ENCODE measurements around the gene EGLN1. TPM values are rescaled to one million over a fixed set of nuclear protein-coding genes. Genes with fewer than 3 reads are reported as not detected.

Gene EGLN1
- polyA plus RNA-seq, 2 of the 4 experiments (the other 2 are of a cell fraction) = 57.7 to 156 TPM

DNA sequence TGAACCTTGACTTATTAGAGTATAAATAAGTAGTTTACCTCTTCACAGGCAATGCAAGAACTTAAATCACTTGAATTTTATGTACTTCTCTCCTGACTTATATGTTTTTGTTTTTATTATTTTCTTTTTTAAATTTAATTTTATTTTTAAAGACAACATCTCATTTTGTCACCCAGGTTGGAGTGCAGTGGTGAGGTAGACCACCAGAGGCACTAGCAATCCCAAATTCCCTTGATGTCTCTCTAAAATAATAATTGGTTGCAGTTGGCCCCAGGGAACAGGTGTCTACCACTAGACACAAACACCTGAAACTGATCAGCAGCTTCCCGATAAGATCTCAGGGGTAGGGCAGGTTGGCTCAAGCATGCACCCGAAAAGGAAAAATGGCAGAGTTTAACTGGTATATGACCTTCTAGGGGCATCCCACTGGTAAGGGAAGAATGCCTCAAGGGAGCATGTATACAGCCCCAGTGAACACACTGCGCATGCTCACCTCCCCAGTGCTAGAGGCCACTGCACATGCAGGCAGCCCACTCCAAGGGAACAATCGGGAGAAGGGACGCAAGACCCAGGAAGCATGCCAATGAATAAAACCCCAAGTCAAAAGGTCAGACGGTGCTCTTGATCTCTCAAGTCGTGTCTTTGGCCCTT lies 99.1 kb downstream of the EGLN1 start:
- H3K4me3 ChIP-seq = no peak overlapping the region
- DNase-seq (ENCODE audit: low read depth in 1 of 2, low spot score in 1 of 2) (no peak), ATAC-seq (no peak), FAIRE-seq (no peak)
- WGBS (ENCODE audit: missing lambda C conversion rate) = 68% methylated on average over 7 of the region's 7 CpGs
- no peaks in the 10 kb centered on the region for H3K9me3 ChIP-seq
- no peak overlapping the region for H3K4me2 ChIP-seq
- H3K4me1 ChIP-seq = no peaks in the 10 kb centered on the region
- ChIA-PET POLR2A (no interaction called here), CTCF (no interaction called here)
- TF ChIP-seq ZNF302 (CRISPR knock-in tag; IDR thresholded peaks at IDR 0.05) = no peak
- TF ChIP-seq RARB (CRISPR knock-in tag; IDR thresholded peaks at IDR 0.05) = no peak
- TF ChIP-seq, protein P1, sequence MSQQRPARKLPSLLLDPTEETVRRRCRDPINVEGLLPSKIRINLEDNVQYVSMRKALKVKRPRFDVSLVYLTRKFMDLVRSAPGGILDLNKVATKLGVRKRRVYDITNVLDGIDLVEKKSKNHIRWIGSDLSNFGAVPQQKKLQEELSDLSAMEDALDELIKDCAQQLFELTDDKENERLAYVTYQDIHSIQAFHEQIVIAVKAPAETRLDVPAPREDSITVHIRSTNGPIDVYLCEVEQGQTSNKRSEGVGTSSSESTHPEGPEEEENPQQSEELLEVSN (IDR thresholded peaks at IDR 0.05; ENCODE audit: borderline replicate concordance, low read depth) = no peak
- no peak for TF ChIP-seq MAFK (IDR thresholded peaks at IDR 0.05; ENCODE audit: partially characterized antibody)
- no peak for TF ChIP-seq CHD2 (IDR thresholded peaks at IDR 0.05; ENCODE audit: low read length, partially characterized antibody)
- no peak for TF ChIP-seq FOSL2 (IDR thresholded peaks at IDR 0.05)
- no peak for TF ChIP-seq FOSL2 (CRISPR knock-in tag; IDR thresholded peaks at IDR 0.05)
- no peak for TF ChIP-seq CBX8 (IDR thresholded peaks at IDR 0.05)
- TF ChIP-seq FOXS1 (CRISPR knock-in tag; IDR thresholded peaks at IDR 0.05) = no peak
- no peak overlapping the region for H3K27ac ChIP-seq

GRCh38 chr1:231319080-231319479 lies 103.0 kb downstream of the EGLN1 start:
- CTCF ChIA-PET = interaction anchor here (0.6 kb wide), 1 partner anchor 21 kb away, joined by 3 read pairs; no protein-coding TSS in a partner anchor
- ATAC-seq (no peak), DNase-seq (ENCODE audit: low read depth in 1 of 2, low spot score in 1 of 2) (no peak), FAIRE-seq (no peak)
- POLR2A ChIA-PET = no interaction called here
- H3K9me3 ChIP-seq = no peaks in the 10 kb centered on the region
- no peak overlapping the region for H3K27ac ChIP-seq
- whole genome bisulfite sequencing (ENCODE audit: missing lambda C conversion rate) = 78% methylated on average over 9 of the region's 9 CpGs
- no peaks in the 10 kb centered on the region for H3K4me1 ChIP-seq
- TF ChIP-seq HOXB13 (CRISPR knock-in tag; IDR thresholded peaks at IDR 0.05; ENCODE audit: low read depth) (no peak), SREBF2 (IDR thresholded peaks at IDR 0.05) (no peak), ESRRA (IDR thresholded peaks at IDR 0.05; ENCODE audit: borderline replicate concordance, low read length) (no peak), ZC3H11A (IDR thresholded peaks at IDR 0.05) (no peak), RCOR1 (IDR thresholded peaks at IDR 0.05; ENCODE audit: low read depth, low read length) (no peak), MYC (IDR thresholded peaks at IDR 0.05; ENCODE audit: borderline replicate concordance, low read length) (no peak), HDAC2 (IDR thresholded peaks at IDR 0.05) (no peak), HEYL (CRISPR knock-in tag; IDR thresholded peaks at IDR 0.05) (no peak), PHF8 (IDR thresholded peaks at IDR 0.05; ENCODE audit: borderline replicate concordance, low read depth) (no peak), SMC3 (IDR thresholded peaks at IDR 0.05) (no peak), POLR2AphosphoS2 (conservative IDR thresholded peaks at IDR 0.05; ENCODE audit: low read length) (no peak), EHMT2 (IDR thresholded peaks at IDR 0.05; ENCODE audit: low read depth) (no peak), CBX2 (IDR thresholded peaks at IDR 0.05; ENCODE audit: borderline replicate concordance, low read depth) (no peak)
- TF ChIP-seq, protein P2, sequence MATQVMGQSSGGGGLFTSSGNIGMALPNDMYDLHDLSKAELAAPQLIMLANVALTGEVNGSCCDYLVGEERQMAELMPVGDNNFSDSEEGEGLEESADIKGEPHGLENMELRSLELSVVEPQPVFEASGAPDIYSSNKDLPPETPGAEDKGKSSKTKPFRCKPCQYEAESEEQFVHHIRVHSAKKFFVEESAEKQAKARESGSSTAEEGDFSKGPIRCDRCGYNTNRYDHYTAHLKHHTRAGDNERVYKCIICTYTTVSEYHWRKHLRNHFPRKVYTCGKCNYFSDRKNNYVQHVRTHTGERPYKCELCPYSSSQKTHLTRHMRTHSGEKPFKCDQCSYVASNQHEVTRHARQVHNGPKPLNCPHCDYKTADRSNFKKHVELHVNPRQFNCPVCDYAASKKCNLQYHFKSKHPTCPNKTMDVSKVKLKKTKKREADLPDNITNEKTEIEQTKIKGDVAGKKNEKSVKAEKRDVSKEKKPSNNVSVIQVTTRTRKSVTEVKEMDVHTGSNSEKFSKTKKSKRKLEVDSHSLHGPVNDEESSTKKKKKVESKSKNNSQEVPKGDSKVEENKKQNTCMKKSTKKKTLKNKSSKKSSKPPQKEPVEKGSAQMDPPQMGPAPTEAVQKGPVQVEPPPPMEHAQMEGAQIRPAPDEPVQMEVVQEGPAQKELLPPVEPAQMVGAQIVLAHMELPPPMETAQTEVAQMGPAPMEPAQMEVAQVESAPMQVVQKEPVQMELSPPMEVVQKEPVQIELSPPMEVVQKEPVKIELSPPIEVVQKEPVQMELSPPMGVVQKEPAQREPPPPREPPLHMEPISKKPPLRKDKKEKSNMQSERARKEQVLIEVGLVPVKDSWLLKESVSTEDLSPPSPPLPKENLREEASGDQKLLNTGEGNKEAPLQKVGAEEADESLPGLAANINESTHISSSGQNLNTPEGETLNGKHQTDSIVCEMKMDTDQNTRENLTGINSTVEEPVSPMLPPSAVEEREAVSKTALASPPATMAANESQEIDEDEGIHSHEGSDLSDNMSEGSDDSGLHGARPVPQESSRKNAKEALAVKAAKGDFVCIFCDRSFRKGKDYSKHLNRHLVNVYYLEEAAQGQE (IDR thresholded peaks at IDR 0.05) = no peak
- TF ChIP-seq, protein P3, sequence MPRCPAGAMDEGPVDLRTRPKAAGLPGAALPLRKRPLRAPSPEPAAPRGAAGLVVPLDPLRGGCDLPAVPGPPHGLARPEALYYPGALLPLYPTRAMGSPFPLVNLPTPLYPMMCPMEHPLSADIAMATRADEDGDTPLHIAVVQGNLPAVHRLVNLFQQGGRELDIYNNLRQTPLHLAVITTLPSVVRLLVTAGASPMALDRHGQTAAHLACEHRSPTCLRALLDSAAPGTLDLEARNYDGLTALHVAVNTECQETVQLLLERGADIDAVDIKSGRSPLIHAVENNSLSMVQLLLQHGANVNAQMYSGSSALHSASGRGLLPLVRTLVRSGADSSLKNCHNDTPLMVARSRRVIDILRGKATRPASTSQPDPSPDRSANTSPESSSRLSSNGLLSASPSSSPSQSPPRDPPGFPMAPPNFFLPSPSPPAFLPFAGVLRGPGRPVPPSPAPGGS (IDR thresholded peaks at IDR 0.05) = no peak
- no peak overlapping the region for H3K4me3 ChIP-seq
- H3K4me2 ChIP-seq = no peak overlapping the region

Data from A549 (cell line).